NT2/D1 (cell line): ENCODE data around the gene KRT76.

Source experiments
- SUZ12 ChIP-seq: IDR thresholded peaks from 2 replicates; pipeline ENCODE4 v1.6.1; 2011; ENCODE audit not compliant: insufficient read length, insufficient read depth; ENCODE audit errors: extremely low read depth
- YY1 ChIP-seq: IDR thresholded peaks from 2 replicates; pipeline ENCODE4 v1.6.1; 2011; ENCODE audit not compliant: insufficient read length, insufficient read depth
- ZNF274 ChIP-seq: IDR thresholded peaks from 2 replicates; pipeline ENCODE4 v1.6.1; 2011; ENCODE audit warnings: mild to moderate bottlenecking, low read depth, low read length

DNA sequence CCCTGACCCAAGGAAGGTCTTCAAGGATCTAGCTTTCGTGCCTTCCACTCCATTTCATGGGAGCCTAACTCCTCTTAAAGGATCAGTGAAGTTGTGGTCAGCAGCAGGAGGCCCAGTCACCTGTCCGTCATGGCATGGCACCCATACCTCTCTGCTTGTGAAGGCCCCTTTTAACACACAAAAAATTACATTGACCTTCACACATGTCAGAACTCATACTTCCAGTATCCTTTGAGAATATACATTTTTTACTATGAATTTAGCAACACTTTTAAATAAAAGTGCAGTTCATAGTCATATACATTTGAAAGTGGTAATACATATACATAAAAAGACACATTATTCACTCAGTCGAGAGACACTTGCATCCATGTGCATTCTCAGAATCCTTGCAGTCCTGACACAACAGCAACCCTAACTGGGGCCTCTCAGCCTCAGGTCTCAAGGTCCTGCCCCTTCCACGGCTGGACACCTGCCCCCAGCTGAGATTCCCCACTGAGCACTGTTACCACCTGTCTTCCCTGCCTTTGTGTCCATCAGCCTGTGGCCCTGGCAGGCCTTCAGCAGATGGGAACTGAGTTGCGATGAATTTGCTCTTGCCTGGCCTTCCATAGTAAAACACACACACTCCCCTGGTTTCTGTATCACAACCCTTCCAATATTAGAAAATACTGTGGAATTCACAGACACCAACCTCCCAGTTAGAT is 22.5 kb upstream of the KRT76 start:
- TF ChIP-seq YY1 (no peak), ZNF274 (no peak), SUZ12 (no peak)
